OCI-LY3 (cell line): Measurements from ENCODE around the gene FEV.

ENCODE experiments used
- H2AFZ ChIP-seq: fragments of 200-600, 300-600 bp; shearing (Covaris generic); 2 replicates; pipeline ENCODE4 v1.6.0; 2014; ENCODE audit warnings: antibody characterized with exemption, low read depth, low read length
- H3K27ac ChIP-seq: fragments of 200-600, 300-600 bp; sonication (generic); 2 replicates; pipeline ENCODE4 v1.5.1; 2014; ENCODE audit warnings: mild to moderate bottlenecking, low read length, moderate library complexity, mixed read lengths
- H3K27me3 ChIP-seq: fragments of 200-600, 300-600 bp; sonication (generic); 2 replicates; pipeline ENCODE4 v1.6.1; 2014; ENCODE audit warnings: low read depth, low read length, mixed read lengths
- H3K36me3 ChIP-seq: fragments of 200-600, 300-600 bp; sonication (generic); replicated peaks from 2 replicates; pipeline ENCODE3; 2014; ENCODE audit warnings: low read depth, low read length, mixed read lengths
- H3K4me1 ChIP-seq: fragments of 300-600, 200-600 bp; sonication (generic); 2 replicates; pipeline ENCODE4 v1.6.1; 2014; ENCODE audit warnings: low read length, mixed read lengths
- H3K4me2 ChIP-seq: fragments of 200-600, 300-600 bp; sonication (generic); 2 replicates; pipeline ENCODE4 v1.6.1; 2014; ENCODE audit warnings: low read length, mixed read lengths
- H3K4me3 ChIP-seq: fragments of 300-600, 200-600 bp; sonication (generic); 2 replicates; pipeline ENCODE4 v1.5.1; 2014; ENCODE audit warnings: antibody characterized with exemption, mild to moderate bottlenecking, low read length, moderate library complexity
- H3K79me2 ChIP-seq: fragments of 300-600, 200-600 bp; shearing (Covaris generic); 2 replicates; pipeline ENCODE4 v1.6.1; 2014; ENCODE audit warnings: mild to moderate bottlenecking, low read length, mixed read lengths
- H3K9ac ChIP-seq: fragments of 300-600, 200-600 bp; shearing (Covaris generic); 2 replicates; pipeline ENCODE4 v1.6.0; 2014; ENCODE audit warnings: mild to moderate bottlenecking, low read length, moderate library complexity
- H3K9me3 ChIP-seq: fragments of 200-600, 300-600 bp; shearing (Covaris generic); 2 replicates; pipeline ENCODE4 v1.6.1; 2014; ENCODE audit warnings: low read length, mixed read lengths; ENCODE audit not compliant: insufficient read depth
- H4K20me1 ChIP-seq: fragments of 200-600, 300-600 bp; sonication (generic); 2 replicates; pipeline ENCODE4 v1.6.1; 2016; ENCODE audit warnings: low read length, mixed read lengths; ENCODE audit not compliant: insufficient read depth
- EZH2phosphoT487 ChIP-seq: fragments of 200-600 bp; shearing (Covaris generic); IDR thresholded peaks from 2 replicates; pipeline ENCODE4 v1.6.1; 2018; ENCODE audit warnings: antibody characterized with exemption, mixed run types, low read depth
- TF ChIP-seq, protein P1 (sequence below): fragments of 200-600, 300-600 bp; sonication (generic); IDR thresholded peaks from 2 replicates; pipeline ENCODE4 v1.5.1; 2014; ENCODE audit warnings: antibody characterized with exemption, low read length, low read depth

FEV gene

DNA sequence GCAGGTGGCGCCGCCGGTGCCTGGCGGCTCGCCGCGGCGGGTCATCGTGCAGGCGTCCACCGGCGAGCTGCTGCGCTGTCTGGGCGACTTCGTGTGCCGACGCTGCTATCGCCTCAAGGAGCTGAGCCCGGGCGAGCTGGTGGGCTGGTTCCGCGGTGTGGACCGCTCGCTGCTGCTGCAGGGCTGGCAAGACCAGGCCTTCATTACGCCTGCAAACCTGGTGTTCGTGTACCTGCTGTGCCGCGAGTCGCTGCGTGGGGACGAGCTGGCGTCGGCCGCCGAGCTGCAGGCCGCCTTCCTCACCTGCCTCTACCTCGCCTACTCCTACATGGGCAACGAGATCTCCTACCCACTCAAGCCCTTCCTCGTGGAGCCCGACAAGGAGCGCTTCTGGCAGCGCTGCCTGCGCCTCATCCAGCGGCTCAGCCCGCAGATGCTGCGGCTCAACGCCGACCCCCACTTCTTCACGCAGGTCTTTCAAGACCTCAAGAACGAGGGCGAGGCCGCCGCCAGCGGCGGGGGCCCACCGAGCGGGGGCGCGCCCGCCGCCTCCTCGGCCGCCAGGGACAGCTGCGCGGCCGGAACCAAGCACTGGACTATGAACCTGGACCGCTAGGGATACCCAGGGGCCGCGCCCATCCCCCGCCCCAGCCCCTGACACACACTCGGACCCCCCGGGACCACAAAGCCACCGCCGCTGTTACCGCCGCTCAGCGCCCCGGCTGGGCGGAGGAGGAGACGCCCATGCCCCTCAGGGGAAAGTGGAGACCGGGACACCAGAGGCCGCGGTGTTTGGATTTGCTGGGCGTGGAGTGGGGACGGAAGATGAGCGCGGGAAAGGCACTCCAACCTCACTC is 24.4 kb downstream of the FEV start:
- no peak overlapping the region for H3K4me2 ChIP-seq
- no peaks in the 10 kb centered on the region for H3K36me3 ChIP-seq
- no peaks in the 10 kb centered on the region for H3K79me2 ChIP-seq
- no peaks in the 10 kb centered on the region for H3K27me3 ChIP-seq
- no peak overlapping the region for H2AFZ ChIP-seq
- peaks cover 5% of the 10 kb centered on the region; the same call in 1 of the 2 replicates for H3K4me1 ChIP-seq
- H4K20me1 ChIP-seq: no peaks in the 10 kb centered on the region
- TF ChIP-seq, protein P1, sequence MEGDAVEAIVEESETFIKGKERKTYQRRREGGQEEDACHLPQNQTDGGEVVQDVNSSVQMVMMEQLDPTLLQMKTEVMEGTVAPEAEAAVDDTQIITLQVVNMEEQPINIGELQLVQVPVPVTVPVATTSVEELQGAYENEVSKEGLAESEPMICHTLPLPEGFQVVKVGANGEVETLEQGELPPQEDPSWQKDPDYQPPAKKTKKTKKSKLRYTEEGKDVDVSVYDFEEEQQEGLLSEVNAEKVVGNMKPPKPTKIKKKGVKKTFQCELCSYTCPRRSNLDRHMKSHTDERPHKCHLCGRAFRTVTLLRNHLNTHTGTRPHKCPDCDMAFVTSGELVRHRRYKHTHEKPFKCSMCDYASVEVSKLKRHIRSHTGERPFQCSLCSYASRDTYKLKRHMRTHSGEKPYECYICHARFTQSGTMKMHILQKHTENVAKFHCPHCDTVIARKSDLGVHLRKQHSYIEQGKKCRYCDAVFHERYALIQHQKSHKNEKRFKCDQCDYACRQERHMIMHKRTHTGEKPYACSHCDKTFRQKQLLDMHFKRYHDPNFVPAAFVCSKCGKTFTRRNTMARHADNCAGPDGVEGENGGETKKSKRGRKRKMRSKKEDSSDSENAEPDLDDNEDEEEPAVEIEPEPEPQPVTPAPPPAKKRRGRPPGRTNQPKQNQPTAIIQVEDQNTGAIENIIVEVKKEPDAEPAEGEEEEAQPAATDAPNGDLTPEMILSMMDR: no peak
- TF ChIP-seq EZH2phosphoT487: no peak
- H3K4me3 ChIP-seq: no peak overlapping the region
- H3K9me3 ChIP-seq: no peaks in the 10 kb centered on the region
- H3K27ac ChIP-seq: no peak overlapping the region
- H3K9ac ChIP-seq: no peak overlapping the region

DNA sequence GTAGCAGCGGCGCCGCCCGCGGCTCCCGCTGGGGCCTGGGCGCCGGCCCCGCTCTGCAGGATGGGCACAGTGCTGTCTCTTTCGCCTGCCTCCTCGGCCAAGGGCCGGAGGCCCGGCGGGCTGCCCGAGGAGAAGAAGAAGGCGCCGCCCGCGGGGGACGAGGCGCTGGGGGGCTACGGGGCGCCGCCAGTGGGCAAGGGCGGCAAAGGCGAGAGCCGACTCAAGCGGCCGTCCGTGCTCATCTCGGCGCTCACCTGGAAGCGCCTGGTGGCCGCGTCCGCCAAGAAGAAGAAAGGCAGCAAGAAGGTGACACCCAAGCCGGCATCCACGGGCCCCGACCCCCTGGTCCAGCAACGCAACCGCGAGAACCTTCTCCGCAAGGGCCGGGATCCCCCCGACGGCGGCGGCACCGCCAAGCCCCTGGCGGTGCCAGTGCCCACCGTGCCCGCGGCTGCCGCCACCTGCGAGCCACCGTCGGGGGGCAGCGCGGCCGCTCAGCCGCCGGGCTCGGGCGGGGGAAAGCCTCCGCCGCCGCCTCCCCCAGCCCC is 25.1 kb downstream of the FEV start:
- Histone ChIP-seq H3K4me2 (peak overlapping the region; percentile 70), H3K79me2 (no peaks in the 10 kb centered on the region), H4K20me1 (no peaks in the 10 kb centered on the region), H3K9me3 (no peaks in the 10 kb centered on the region), H3K27me3 (no peaks in the 10 kb centered on the region), H3K27ac (no peak overlapping the region), H2AFZ (no peak overlapping the region), H3K4me3 (peak overlapping the region; percentile 94), H3K4me1 (peaks cover 5% of the 10 kb centered on the region; the same call in 1 of the 2 replicates), H3K36me3 (no peaks in the 10 kb centered on the region), H3K9ac (peak overlapping the region; percentile 32; the same call in 1 of the 2 replicates)
- TF ChIP-seq EZH2phosphoT487: no peak
- TF ChIP-seq, protein P1: no peak

DNA sequence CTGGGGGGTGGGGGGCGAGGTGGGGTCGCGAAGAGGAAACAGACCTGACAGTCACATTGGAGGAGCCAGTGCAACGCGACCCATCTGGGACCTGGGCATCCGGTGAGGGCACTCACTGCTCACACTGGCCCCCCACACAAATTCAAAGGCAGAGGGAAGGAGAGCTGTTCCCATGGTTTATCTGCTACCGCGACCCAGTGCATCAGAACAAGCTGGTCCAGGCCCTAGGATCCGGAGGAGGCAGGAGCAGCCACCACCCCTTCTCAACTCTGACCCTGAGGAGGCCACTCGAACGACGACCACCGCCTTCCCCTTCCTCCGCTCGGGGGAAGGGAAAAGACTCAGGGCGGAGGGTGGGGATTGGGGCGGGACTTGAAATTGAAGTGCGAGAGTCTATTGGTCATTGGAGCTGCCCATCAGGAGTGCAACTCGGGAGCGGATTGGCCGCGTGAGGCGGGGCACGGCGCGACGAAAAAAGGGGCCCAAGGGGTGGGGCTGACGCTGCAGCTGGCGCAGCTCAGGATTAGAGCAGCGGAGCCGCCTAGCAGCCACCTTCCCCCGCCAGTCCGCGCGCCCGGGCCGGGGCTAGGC is 25.7 kb downstream of the FEV start, which contains the start of gene CDK5R2:
CDK5R2 (plus strand) TSS at position 526 of the 591 bp plus-strand sequence. CDS start 155 bp downstream, outside the sequence.
- H3K79me2 ChIP-seq: no peaks in the 10 kb centered on the region
- no peaks in the 10 kb centered on the region for H3K9me3 ChIP-seq
- peak within 1 kb of the TSS; percentile 72 for H3K9ac ChIP-seq
- H2AFZ ChIP-seq: peak within 1 kb of the TSS; percentile 78; the same call in 1 of the 2 replicates
- H3K4me2 ChIP-seq: peak within 1 kb of the TSS; percentile 94
- H3K4me3 ChIP-seq: peak within 1 kb of the TSS; percentile 94
- peaks cover 5% of the 10 kb centered on the region; the same call in 1 of the 2 replicates for H3K4me1 ChIP-seq
- no peak within 1 kb of the TSS for H3K27ac ChIP-seq
- H4K20me1 ChIP-seq: no peaks in the 10 kb centered on the region
- H3K36me3 ChIP-seq: no peaks in the 10 kb centered on the region
- TF ChIP-seq, protein P1: no peak
- no peak for TF ChIP-seq EZH2phosphoT487
- no peaks in the 10 kb centered on the region for H3K27me3 ChIP-seq

DNA sequence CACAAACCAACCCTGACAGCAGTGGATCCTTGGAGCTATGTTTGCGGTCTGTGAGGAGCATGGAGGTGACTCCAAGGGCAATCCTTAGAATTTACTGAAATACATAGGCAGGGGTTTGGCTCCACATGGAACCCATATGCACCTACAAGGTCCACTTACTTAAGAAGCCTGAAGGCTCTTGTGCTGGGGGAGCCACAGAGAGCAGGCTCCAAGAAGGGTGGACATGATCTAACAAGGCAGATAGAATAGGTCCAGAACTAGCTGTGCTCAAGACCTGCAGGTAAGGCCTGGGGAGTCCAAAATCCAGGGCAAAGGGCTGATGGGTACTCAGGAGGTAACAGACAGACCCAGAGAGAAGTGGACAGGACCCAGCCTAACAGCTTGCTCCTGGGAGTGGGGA is 26.7 kb downstream of the FEV start:
- Histone ChIP-seq H3K4me2 (peak overlapping the region; percentile 94; the same call in 1 of the 2 replicates), H3K27ac (no peak overlapping the region), H3K9ac (no peak overlapping the region), H4K20me1 (no peaks in the 10 kb centered on the region), H3K4me1 (peaks cover 5% of the 10 kb centered on the region; the same call in 1 of the 2 replicates), H3K36me3 (no peaks in the 10 kb centered on the region), H3K27me3 (no peaks in the 10 kb centered on the region), H3K4me3 (no peak overlapping the region), H3K9me3 (no peaks in the 10 kb centered on the region), H2AFZ (no peak overlapping the region), H3K79me2 (no peaks in the 10 kb centered on the region)
- TF ChIP-seq, protein P1: no peak
- no peak for TF ChIP-seq EZH2phosphoT487
